GM19240 (cell line): Measurements from ENCODE around the gene NUAK1.
"Not testable (repeated sequence)": the region's sequence is repeated elsewhere in the genome, so short reads cannot be mapped to it uniquely, and the experiment has no call there.

ENCODE experiments used
- DNase-seq: peaks from one replicate; pipeline ENCODE4 v3.0.0; 2011; ENCODE audit warnings: low spot score; ENCODE audit not compliant: insufficient read length

NUAK1 gene

DNA sequence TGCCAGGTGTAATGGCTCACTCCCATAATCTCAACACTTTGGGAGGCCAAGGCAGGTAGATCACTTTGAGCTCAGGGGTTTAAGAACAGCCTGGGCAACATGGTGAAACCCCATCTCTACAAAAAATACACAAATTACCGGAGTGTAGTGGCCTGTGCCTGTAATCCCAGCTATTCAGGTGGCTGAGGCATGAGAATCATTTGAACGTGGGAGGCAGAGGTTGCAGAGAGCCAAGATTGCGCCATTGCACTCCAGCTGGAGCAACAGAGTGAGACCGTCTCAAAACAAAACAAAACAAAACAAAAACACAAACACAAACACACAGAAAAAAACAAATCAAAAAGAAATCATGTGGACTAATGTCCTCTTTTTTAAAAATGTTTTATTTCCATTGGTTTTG, 104.4 kb downstream of the NUAK1 start:
- no peak for DNase-seq

DNA sequence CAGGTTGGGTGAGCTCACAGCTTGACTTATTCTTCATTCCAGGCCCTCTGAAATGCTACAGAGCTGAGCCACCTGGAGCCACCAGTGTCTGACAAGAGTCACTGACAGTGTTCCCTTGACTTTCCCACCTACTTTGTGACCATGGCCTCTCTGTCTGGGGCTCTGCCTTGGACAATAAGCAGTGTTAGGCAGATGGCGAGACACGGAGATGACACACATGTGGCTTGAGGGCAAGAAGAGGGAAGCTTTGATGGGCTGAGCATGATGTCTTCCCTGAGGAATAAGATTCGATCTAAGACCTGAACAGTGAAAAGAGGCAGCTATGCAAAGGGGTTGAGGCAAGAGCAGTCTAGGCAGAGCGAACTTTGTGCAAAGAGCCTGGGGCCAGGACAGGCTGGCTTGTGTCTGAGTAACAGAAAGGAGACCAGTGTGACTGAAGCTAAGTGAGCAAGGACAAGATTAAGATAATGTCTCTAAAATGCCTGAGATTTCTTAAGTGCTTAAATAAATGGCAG, 105.5 kb downstream of the NUAK1 start:
- no peak for DNase-seq

DNA sequence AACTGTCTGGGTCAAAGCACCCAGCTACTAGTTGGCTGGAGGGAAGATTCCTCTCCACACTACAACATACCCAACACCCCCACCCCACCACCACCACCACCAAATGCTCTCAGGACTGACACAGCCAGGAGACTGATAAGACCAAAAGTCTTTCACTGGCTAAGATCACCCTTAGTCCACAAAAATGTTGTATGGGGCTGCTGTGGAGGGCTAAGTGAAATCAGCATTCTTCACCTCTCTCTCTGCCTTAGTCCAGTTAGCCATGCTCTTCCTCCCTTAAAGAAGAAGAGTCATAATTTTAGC, 106.2 kb downstream of the NUAK1 start:
- no peak for DNase-seq

DNA sequence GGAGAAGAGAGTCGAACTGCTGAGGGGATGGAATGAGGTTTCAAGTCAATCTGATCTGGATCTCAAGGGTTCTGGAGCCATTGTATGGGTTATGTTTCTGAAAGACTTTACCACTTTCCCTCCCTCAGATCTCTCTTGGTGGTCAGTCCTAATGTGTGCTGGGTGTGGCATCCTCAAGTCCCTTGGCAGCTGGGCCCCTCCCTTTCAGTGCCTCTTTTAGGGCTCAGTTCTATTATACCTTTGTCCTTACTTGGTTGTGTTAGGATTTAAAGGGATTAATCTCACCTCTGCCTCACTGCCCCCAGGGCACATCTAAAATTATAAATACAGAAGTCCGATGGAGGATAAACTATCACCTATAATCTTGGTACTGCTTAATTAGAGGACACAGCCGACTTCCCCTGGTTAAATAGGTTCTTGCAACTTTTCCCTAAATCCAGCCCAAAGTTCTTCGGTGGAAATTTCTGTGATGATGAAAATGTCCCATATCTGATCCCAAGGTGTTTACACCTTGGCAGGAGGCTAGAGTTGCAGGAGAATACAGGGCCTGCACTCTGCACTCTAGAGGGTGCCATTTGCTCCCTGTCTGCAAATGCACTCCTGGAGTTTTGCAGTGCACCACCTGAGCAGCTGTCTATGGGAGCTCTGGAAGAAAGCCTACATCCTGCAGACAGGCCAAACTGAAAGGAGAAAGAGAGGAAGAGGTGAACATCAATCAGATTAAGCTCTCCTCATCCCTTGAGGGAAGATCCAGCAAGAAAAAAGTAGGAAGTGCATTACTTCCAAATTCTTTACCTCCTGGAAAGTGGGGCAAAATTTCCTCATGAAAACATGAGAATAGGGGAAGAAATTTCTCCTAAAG, 106.8 kb downstream of the NUAK1 start:
- DNase-seq: no peak

DNA sequence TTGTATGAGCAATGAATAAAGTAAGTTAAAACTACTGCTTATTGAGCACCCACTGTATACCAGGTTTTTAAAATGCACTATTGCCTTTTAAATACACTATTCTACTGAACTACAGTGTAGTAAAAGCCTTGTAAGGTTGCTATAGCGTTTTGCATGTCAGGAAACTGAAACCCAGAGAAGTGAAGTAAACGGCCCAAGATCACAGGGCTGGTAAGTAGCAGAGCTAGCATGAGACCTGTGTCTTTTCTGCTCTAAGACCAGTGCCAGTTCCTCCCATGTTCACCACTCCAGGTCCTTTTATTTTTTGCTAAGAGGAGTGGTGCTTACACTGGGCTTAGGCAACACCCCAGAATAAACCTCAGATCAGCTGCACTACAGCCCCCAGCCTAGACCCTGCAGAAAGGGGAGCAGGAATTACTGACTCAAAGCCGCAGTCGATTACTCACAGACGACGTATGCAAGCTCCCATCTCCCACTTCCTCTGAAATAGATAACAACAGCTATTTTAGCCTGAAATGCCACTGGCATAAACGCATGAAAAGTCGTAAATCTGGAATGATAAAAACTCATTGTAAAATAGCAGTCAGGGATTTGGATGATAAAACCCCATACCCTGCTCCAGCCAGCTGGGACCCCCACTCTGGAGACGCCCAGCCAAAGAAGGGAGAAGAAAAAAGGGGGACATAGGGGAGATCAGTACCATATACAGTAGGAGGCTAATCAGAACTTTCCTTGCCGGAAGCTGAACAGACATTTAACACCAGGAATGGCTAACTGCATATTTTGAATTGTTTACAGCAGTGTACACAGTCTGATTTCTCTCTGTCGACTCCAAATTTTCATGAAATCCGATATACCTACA, 108.3 kb downstream of the NUAK1 start:
- DNase-seq: no peak

DNA sequence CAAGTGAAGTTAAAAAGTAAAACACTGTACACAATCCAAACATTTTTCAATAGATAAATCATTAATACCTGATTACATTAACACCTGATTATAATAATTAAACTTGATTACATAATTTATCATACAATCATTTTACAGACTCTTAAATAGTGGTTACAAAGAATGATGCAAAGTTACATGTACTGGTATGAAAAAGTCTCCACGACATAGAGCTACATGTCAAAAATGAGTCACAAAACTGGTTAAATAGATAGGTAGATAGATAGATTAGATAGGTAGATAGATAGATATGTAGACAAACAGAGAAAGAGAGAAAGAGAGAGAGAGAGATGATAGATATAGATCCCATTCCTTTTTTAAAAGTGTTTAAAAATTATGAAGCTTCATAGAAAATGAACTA, 109.2 kb downstream of the NUAK1 start:
- no peak for DNase-seq

DNA sequence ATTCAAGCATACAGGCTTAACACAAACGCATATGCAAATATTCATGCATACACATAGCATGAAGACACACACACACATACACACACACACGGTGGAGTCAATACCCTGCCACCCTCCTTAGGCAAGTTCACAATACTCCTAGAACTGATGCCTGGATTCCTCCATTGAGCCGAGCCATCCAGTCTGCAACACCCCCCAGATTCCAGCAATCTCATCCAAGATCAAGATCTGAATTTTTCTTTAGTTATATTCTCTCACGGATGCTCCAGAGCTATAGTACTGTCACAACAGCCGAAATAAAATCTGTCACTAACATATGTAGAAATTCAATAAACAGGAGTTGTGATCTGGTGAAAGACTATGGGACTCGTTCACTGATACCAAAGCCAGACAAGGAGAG, 110.8 kb downstream of the NUAK1 start:
- DNase-seq: no peak

DNA sequence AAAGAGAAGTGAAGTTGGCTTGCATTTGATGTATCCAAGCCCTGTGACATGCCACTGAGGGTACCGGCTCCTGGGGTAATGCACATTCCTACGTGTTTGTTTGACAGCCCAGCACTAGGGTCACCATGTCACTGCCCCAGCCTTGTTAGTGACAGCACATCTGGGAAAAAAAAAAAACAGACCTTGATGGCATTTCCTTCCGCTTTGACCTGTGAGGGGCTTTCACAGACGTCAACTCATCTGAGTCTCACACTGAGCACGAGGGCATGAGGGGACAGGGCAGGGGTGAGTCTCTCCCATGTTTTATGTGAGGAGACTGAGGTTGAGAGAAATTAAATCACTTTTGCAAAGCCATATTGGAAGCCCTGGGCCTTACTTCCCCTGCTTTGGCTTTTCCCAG, 111.5 kb downstream of the NUAK1 start:
- DNase-seq: no peak

DNA sequence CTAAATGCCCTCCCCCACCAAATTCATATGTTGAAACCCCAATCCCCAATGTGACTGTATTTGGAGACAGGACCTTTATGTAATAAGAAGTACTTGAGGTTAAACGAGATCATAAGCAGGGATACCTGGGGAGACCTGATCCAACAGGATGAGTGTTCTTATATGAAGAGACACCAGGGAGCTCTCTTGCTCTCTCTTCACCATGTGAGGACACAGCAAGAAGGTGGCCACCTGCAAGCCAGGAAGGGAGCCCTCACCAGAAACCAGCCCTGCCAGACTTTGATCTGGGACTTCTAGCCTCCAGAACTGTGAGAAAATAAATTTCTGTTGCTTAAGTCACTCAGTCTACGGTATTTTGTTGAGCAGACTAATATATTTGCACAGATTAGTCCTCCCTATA, 113.6 kb downstream of the NUAK1 start:
- DNase-seq: no peak

DNA sequence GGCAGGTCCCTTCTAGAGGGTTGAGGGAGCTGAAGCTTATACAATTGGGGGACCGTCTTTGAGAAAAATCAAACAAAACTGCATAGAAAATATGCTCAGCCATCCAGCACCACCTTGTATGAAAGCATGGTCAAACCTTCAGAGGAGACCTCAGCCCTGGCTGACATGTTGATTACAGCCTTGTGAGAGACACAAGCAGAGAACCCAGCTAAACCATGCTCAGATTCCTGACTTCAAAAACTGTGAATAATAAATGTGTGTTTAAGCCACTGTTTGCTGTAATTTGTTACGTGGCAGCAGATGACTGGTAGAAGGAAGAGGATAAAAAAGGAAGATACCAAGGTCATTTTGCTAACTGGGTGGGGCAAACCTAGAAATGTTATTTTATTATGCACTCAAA, 115.7 kb downstream of the NUAK1 start:
- no peak for DNase-seq

DNA sequence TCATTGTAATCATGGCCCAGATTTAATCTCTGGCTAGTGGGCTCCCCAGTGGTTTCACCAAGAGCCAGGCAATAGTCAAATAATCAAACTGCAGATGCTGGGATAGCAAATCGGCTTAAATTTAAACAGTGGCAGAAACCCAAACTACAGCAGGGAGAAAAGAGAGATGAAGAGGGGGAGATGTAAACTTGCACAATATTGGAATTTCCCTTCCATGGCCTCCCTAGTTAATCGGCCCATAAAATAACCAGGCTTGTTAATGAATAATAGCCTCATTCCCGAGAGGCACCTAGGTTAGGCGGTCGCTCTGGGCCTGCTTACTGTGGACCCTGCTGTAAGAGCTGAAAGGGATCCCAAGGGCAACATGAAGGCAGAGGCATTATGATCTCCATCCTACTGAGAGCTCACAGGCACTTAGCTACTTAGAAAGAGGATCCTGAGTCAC, 116.2 kb downstream of the NUAK1 start:
- DNase-seq: no peak

DNA sequence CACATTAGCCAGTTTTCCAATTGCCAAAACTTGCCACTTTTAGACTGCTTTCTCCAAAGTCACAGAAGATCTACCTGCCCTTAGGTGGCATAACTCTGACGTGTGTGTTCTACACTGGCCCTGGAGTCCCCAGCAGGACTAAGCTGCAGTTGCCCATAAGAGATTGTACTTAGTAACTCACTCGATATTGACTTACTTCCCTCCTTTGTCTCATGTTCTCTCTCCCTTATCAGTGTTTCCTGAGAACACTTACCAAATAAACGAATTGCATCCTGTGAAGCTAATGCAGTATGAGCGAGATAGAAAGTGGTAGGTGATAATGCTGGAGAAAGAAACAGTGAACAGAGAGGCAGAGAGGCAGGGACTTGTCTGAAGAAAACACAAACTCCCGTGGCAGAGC, 117.2 kb downstream of the NUAK1 start:
- no peak for DNase-seq

DNA sequence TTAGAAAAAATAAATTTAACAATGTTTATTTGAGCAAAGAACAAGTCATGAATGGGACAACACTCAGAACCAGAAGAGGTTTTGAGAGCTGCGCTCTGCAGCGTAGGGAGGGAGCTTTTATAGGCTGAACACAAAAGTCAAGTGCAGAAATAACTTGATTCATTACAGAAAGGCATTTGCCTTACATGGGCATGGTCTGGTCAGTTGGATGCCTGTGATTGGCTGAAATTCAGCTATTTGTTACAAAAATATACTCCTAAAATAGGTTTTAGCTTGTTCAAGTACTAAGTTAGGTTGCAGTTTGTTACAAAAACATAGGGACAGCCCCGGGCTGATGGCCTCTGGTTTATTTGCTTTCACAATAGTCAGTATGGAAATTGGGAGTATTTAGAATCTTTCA, 118.0 kb downstream of the NUAK1 start:
- no peak for DNase-seq

DNA sequence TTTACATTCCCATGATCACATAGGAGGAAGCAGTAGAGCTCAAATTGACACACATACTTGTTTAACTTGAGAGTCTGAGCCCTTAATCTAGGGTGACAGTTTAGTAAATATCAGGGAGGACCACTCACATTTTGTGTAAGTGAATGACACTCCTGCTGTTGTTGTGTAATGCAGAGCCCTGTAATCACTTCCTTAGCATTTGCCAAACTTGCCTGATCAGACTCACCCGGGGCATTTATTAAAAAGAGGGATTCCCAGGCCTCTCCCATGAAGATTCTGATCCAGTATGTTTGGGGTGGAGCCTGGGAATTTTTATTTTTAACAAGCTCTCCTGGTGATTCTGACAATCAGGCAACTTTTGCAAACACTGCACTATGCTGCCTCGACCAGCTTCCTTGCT, 119.6 kb downstream of the NUAK1 start:
- DNase-seq: no peak

DNA sequence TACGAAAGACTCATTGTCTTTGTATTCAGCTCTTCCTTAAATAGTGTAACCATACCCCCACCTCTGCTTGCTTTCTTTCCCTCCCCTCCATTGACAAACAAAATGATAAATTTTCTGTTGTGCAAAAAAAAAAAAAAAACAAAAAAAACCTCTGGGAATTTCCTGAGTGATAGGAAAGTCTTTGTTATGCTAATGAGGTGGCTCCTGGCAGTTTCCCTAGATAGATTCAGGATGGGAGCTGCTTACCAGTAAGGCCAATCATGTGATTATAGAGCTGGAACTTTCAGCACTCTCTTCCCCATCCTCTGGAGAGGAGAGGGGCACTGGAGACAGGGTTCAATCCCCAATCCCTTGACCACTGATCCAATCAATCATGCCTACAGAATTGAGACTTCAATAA, 120.5 kb downstream of the NUAK1 start:
- DNase-seq: no peak

DNA sequence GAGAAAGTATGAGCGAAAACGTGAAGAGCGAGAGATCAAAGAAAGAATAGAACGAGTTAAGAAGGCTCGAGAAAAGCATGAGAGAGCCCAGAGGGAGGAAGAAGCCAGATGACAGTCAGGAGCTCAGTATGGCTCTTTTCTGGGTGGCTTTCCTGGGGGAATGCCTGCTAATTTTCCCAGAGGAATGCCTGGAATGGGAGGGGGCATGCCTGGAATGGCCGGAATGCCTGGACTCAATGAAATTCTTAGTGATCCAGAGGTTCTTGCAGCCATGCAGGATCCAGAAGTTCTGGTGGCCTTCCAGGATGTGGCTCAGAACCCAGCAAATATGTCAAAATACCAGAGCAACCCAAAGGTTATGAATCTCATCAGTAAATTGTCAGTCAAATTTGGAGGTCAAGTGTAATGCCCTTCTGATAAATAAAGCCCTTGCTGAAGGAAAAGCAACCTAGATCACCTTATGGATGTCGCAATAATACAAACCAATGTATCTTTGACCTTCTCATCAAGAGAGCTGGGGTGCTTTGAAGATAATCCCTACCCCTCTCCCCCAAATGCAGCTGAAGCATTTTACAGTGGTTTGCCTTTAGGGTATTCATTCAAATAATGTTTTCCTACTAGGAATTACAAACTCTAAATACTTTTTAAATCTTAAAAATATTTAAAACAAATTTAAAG, 122.0 kb downstream of the NUAK1 start:
- not testable (repeated sequence) for DNase-seq

DNA sequence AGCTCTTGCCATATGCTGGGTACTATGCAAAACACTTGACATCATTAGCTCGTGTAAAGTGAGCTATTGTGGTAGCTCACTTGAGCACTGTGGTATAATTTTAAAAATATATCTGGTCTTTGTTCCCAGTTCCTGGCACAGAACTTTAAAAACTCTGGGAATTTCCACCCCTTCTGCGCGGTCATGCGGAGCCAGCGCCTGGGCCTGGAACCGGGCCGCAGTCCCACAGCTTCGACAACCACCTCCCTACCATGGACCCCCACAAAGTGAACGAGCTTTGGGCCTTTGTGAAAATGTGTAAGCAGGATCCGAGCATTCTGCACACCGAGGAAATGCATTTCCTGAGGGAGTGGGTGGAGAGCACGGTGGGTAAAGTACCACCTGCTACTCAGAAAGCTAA, 123.1 kb downstream of the NUAK1 start:
- no peak for DNase-seq

DNA sequence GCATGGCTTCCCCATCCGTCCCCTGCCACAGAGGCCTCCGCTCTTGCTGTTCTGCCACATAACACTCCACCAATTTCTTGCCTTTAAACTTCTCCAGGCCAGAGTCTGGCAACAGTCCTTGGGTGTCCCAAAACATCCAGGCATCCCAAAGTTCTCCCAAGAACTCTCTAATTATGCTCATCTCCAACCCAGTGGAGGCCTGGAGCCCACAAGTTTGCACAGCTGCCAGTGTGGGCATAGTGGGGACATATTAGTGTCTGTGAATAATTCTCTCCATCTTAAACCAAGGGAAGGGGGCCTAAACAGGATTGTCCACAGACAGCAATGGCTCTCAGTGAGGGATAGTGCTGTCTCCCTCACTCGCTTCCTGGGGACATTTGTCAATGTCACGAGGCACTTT, 124.8 kb downstream of the NUAK1 start:
- no peak for DNase-seq
